SKM-1 treated with dmso at 0.1 percent for 144 hours (cell line): Measurements from ENCODE around the gene CDH4.

ENCODE experiments used
- DNase-seq: peaks from one replicate; lab custom pipeline; 2025; ENCODE audit not compliant: unreplicated experiment; lab: John Stamatoyannopoulos, UW

Gene CDH4

GRCh38 chr20:61548069-61548468 lies 296.0 kb downstream of the CDH4 start:
- no peak for DNase-seq

- no peak for DNase-seq
Observed at GRCh38 chr20:61549865-61550264, 297.8 kb downstream of the CDH4 start.

- DNase-seq, result no peak
Observed at GRCh38 chr20:61551401-61551800, 299.3 kb downstream of the CDH4 start.

- no peak for DNase-seq
Observed at GRCh38 chr20:61554617-61555016, 302.6 kb downstream of the CDH4 start.

GRCh38 chr20:61555566-61555965 lies 303.5 kb downstream of the CDH4 start:
- DNase-seq, result no peak

GRCh38 chr20:61556111-61556510 lies 304.1 kb downstream of the CDH4 start:
- DNase-seq, result no peak

- no peak for DNase-seq
Observed at GRCh38 chr20:61556673-61557072, 304.6 kb downstream of the CDH4 start.

GRCh38 chr20:61557621-61558020 lies 305.6 kb downstream of the CDH4 start:
- no peak for DNase-seq

- no peak for DNase-seq
Observed at GRCh38 chr20:61558726-61559125, 306.7 kb downstream of the CDH4 start.

- no peak for DNase-seq
Observed at GRCh38 chr20:61559706-61560315, 307.8 kb downstream of the CDH4 start.

- DNase-seq, result no peak
Observed at GRCh38 chr20:61560361-61560853, 308.3 kb downstream of the CDH4 start.

- no peak for DNase-seq
Observed at GRCh38 chr20:61561111-61561830, 309.2 kb downstream of the CDH4 start.

- DNase-seq, result no peak
Observed at GRCh38 chr20:61562491-61562890, 310.4 kb downstream of the CDH4 start.

- DNase-seq, result no peak
Observed at GRCh38 chr20:61562897-61563504, 310.9 kb downstream of the CDH4 start.

- no peak for DNase-seq
Observed at GRCh38 chr20:61564628-61565027, 312.6 kb downstream of the CDH4 start.

- no peak for DNase-seq
Observed at GRCh38 chr20:61565791-61566190, 313.7 kb downstream of the CDH4 start.

- DNase-seq, result no peak
Observed at GRCh38 chr20:61566691-61567090, 314.6 kb downstream of the CDH4 start.

- DNase-seq, result no peak
Observed at GRCh38 chr20:61567204-61567603, 315.1 kb downstream of the CDH4 start.

- no peak for DNase-seq
Observed at GRCh38 chr20:61569825-61570224, 317.8 kb downstream of the CDH4 start.

- no peak for DNase-seq
Observed at GRCh38 chr20:61570646-61571195, 318.7 kb downstream of the CDH4 start.

- no peak for DNase-seq
Observed at GRCh38 chr20:61571221-61571620, 319.2 kb downstream of the CDH4 start.
